Choroid plexus epithelial cell (primary cell): Measurements from ENCODE around the gene ADIG.

ENCODE experiments used
- DNase-seq: peaks from one replicate; pipeline ENCODE4 v3.0.0-alpha.2; 2010; ENCODE audit warnings: low read depth
- H3K4me3 ChIP-seq: 2 replicates; pipeline ENCODE4 v1.5.1; 2011; ENCODE audit warnings: low read depth, mild to moderate bottlenecking, control low read depth, low read length, moderate library complexity
- TF ChIP-seq, protein P1 (sequence below): conservative IDR thresholded peaks from 2 replicates; pipeline ENCODE4 v1.5.1; 2011; ENCODE audit warnings: low read depth, mild to moderate bottlenecking, control low read depth, inconsistent platforms, low read length, moderate library complexity

The ADIG gene

DNA sequence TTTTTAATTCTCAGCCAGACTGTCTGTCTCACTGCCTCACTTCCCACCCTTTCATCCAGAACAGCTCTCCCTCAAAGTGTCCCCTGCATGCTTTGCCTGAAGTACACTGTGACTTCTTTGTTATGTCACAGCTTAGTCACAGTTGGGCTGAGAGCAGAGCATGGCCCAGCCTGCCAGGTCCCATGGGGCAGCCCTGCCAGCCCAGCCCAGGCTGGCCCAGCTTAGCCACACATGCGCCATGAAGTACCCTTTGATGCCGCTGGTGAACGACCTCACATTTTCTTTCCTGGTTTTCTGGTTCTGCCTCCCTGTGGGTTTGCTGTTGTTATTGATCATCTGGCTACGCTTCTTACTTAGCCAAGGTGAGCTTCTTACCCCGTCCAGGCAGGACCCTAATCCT is at the start of gene ADIG:
Gene ADIG (plus strand): TSS at position 185 of the 400 bp plus-strand sequence. CDS start 54 bp downstream, at position 239.
- TF ChIP-seq, protein P1, sequence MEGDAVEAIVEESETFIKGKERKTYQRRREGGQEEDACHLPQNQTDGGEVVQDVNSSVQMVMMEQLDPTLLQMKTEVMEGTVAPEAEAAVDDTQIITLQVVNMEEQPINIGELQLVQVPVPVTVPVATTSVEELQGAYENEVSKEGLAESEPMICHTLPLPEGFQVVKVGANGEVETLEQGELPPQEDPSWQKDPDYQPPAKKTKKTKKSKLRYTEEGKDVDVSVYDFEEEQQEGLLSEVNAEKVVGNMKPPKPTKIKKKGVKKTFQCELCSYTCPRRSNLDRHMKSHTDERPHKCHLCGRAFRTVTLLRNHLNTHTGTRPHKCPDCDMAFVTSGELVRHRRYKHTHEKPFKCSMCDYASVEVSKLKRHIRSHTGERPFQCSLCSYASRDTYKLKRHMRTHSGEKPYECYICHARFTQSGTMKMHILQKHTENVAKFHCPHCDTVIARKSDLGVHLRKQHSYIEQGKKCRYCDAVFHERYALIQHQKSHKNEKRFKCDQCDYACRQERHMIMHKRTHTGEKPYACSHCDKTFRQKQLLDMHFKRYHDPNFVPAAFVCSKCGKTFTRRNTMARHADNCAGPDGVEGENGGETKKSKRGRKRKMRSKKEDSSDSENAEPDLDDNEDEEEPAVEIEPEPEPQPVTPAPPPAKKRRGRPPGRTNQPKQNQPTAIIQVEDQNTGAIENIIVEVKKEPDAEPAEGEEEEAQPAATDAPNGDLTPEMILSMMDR = no peak
- DNase-seq = no peak
- H3K4me3 ChIP-seq = no peak within 1 kb of the TSS

DNA sequence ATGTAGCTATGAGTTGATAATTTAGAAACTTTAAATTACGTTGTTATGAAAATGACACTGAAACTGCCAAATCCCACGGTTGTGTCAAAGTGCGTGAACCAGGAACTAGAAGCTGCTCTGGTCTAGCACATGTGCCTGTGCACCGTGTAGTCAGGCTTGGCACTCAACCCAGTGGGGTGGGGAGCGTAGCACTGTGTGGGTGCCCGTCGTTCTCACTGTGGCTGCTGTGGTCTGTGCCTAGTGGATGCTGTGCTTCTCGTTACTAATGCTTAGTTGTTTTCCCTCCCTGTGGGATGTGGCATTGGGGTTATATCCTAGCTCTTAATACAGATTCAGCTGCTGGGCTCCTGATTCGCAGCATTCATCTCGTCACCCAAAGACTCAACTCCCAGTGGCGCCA is 46.2 kb upstream of the ADIG start:
- no peak overlapping the region for H3K4me3 ChIP-seq
- TF ChIP-seq, protein P1 = no peak
- no peak for DNase-seq

DNA sequence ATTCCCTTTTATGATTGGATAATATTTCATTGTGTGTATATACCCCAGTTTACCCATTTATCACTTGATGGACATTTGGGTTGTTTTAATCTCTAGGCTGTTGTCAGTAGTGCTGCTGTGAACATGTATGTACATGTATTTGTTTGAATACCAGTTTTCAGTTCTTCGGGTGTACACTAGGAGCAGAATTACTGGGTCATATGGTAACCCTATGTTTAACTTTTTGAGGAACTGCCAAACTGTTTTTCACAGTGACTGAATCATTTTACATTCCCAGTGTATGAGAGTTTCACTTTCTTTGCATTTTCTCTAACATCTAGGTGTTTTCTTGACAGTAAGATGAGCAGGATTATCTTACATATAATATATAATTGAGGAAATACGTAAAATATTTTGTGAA is 44.7 kb upstream of the ADIG start:
- no peak overlapping the region for H3K4me3 ChIP-seq
- peak; percentile 69 for DNase-seq
- TF ChIP-seq, protein P1 = no peak

DNA sequence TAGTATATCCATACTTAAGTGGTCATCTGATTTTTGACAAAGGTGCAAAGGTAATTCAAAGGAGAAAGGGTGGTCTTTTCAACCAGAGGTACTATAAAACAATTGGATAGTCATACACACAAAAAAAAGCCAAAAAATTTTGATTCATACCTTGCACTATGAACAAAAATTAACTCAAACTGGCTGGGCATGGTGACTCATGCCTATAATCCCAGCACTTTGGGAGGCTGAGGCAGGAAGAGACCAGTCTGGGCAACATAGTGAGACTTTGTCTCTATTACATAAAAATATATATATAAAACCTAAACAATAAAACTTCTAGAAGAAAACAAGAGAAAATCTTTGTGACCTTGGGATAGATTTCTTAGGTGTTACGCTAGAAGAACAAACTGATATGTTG is 43.8 kb upstream of the ADIG start:
- H3K4me3 ChIP-seq = no peak overlapping the region
- TF ChIP-seq, protein P1 = no peak
- DNase-seq = no peak

DNA sequence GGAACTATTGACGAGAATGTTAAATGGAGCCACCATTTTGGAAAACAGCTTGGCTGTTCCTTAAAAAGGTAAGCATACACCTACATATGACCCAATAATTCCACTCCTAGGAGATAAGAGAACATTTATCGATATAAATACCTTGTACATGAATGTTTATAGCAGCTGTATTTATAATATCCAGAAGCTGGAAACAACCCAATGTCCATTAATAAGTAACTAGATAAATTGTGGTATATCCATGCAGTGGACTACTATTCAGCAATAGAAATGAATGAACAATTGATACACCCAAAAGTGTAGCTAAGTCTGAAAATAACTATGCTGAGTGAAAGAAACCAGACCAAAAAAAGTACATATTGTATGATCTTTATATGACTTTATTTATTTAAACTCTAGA is 42.2 kb upstream of the ADIG start:
- no peak for DNase-seq
- TF ChIP-seq, protein P1 = no peak
- no peak overlapping the region for H3K4me3 ChIP-seq

DNA sequence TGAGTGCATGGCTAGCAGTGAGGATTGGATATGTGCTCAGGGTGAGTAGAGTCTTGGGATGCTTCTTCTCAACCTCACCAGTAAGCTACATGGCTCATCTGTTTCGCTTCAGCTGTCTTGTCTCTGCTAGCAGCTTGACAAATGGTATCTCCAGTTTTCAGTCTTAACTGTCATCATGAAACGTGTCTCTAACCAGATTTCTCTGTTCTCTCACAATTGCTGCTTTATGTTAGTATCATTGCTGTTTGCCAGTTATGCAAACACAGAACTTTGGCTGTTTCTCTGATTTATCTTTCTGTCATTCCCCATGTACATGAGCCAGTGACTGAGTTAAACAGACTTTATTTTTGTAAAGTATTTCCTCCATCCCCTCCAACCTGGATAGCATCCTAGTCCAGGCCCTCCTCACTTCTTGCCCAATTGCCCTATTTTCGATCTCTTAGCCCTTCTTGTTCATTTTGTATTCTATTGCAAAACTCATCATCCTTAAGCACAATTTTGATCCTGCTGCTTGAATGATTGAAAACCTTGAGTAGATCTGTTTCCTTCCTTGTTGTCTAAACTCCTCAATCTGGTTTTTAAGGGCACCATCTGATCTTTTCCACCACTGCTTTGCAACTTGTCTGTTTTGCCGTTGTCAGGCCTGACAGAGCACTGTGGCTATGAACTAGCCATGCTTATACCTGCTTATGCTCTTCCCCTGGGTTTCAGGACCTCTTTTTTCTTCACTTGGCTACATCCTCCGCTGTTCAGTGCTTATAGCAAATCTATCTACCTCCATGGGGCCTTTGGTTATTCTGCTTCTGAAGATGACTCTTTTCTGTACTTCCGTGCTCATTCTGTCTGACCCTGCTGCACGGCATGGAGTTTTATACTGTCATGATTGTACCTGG is 37.7 kb upstream of the ADIG start:
- TF ChIP-seq, protein P1 = no peak
- no peak for DNase-seq
- no peak overlapping the region for H3K4me3 ChIP-seq

DNA sequence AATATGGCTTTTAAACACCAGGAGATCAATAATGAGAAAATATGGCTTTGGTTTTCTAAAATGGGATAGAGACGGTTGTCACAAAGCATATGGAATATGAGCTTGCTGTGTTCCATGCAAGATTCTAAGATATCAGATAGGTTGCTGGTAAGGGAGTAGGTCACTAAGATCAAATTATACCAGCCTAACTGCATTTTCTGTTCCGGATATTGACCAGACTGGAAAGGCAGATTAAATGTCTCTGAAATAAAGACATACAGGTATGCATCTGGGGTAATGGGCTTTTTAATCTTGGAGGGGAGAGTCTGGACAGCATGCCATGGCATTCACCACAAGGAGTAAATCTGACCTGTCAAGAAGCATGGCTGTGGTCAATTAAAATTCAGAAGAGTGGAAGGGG is 35.2 kb upstream of the ADIG start:
- H3K4me3 ChIP-seq = no peak overlapping the region
- TF ChIP-seq, protein P1 = no peak
- DNase-seq = no peak
